ENCODE data around the gene CCDC142.

- no peak for TF ChIP-seq POLR2A (IDR thresholded peaks at IDR 0.05)
- TF ChIP-seq, protein P1, sequence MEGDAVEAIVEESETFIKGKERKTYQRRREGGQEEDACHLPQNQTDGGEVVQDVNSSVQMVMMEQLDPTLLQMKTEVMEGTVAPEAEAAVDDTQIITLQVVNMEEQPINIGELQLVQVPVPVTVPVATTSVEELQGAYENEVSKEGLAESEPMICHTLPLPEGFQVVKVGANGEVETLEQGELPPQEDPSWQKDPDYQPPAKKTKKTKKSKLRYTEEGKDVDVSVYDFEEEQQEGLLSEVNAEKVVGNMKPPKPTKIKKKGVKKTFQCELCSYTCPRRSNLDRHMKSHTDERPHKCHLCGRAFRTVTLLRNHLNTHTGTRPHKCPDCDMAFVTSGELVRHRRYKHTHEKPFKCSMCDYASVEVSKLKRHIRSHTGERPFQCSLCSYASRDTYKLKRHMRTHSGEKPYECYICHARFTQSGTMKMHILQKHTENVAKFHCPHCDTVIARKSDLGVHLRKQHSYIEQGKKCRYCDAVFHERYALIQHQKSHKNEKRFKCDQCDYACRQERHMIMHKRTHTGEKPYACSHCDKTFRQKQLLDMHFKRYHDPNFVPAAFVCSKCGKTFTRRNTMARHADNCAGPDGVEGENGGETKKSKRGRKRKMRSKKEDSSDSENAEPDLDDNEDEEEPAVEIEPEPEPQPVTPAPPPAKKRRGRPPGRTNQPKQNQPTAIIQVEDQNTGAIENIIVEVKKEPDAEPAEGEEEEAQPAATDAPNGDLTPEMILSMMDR (IDR thresholded peaks at IDR 0.05), result no peak
- no peak for TF ChIP-seq POLR2AphosphoS5 (IDR thresholded peaks at IDR 0.05)
Observed at GRCh38 chr2:74461187-74462053, 21.4 kb downstream of the CCDC142 start.
